ENCODE measurements around the gene KRT3. TPM values are rescaled to one million over a fixed set of nuclear protein-coding genes. Genes with fewer than 3 reads are reported as not detected.
A peak's percentile ranks its signal among the peaks of the same experiment; 100 is the strongest.

Gene KRT3
- total RNA-seq, 1 experiment from 2014 or later = not detected

DNA sequence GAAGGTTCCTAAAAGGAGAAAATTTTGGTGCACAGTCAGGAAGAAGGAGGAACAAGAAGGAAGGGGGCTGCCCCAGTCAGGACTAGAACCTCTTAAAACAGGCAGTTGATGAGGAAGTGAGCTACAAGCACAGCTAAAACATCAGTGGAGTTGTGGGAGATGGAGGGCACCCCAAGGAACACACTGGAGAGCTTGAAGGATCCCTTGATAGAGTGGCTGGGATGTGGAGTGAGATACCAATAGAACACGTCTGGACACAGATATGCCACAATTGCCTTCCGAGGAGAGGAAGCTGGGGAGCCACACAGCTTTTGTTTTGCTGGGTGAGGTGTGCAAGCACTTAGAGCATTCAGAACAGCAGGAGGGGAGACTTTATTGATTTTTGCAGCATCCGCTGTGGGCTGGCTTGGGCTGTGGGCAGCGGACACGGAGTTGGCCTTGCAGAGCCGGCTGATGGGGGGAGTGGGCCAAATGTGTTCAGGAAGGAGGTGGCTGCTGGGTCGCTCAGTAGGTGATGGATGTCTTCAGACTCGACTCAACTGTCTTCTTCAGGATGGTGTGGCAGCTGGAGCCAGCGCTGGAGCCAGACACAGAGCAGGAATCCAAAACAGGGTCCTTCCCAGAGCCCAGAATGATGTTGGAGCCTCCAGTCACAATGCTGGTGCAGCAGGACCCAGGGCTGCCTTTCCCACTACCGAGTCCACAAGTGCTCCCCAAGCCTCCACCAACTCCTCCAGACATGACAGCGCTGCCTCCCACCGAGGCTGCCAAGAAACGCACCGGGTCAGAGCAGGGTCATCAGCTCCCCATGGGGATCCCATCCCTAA, 42.9 kb upstream of the KRT3 start (continued):
- TF ChIP-seq, protein P1, sequence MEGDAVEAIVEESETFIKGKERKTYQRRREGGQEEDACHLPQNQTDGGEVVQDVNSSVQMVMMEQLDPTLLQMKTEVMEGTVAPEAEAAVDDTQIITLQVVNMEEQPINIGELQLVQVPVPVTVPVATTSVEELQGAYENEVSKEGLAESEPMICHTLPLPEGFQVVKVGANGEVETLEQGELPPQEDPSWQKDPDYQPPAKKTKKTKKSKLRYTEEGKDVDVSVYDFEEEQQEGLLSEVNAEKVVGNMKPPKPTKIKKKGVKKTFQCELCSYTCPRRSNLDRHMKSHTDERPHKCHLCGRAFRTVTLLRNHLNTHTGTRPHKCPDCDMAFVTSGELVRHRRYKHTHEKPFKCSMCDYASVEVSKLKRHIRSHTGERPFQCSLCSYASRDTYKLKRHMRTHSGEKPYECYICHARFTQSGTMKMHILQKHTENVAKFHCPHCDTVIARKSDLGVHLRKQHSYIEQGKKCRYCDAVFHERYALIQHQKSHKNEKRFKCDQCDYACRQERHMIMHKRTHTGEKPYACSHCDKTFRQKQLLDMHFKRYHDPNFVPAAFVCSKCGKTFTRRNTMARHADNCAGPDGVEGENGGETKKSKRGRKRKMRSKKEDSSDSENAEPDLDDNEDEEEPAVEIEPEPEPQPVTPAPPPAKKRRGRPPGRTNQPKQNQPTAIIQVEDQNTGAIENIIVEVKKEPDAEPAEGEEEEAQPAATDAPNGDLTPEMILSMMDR (IDR thresholded peaks at IDR 0.05 in 2 of 3, conservative IDR thresholded peaks at IDR 0.05 in 1 of 3; ENCODE audit: borderline replicate concordance in 1 of 3, insufficient read depth in 1 of 3, low read depth in 2 of 3, low read length in 2 of 3) = no peak
- TF ChIP-seq RAD21 (IDR thresholded peaks at IDR 0.05; ENCODE audit: low read depth) = no peak
- TF ChIP-seq EGR1 (IDR thresholded peaks at IDR 0.05; ENCODE audit: low read depth) = no peak

DNA sequence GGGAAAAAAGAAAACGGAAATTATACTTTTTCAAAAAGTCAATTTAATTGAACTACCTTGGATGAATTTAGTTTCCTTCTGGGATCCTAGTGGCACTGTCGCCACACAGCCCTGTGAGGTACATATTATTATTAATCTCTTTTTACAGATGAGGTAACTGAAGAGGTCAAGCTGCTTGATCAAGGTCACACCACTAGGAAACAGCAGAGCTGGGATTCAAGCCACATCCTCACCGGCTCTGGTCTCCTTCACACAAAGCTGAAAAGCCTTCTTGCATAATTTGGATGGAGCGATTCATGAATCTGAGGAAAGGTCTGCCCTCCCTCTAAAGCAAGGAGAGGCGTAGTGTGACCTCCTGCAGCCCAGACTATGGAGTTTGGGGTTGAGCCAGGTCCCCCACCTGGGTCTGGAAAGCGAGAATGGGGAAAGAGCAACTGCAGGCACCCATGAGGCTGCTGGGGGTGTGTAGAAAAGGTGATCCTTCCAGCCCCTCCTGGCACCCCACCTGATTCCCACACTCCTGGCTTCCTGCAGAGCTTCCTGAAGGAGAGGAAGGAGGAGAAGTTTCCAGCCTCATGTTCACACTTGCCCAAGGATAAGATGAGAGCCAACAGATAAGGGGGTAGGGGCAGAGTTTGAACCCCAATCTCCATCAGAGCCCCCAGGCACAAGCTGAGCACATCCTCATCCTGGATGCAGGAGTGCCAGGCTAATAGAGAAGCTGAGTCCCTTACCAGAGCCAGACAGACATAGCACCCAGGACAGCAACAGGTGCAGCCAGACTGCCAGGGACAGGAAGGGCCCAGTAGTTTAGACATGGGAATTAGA, 42.1 kb upstream of the KRT3 start:
- BruUV-seq (replicated peaks) = no TSS peak
- Histone ChIP-seq H3K27me3 (ENCODE audit: insufficient read depth, low read length) (peaks cover 10% of the 10 kb centered on the region; the same call in 1 of the 2 replicates), H2AFZ (ENCODE audit: low read depth, low read length, poor library complexity, severe bottlenecking) (no peak overlapping the region), H3K27ac (ENCODE audit: low read depth, low read length) (no peak overlapping the region), H4K20me1 (ENCODE audit: insufficient read depth) (no peaks in the 10 kb centered on the region), H3K4me2 (ENCODE audit: low read length) (peak overlapping the region; percentile 3; the same call in 1 of the 2 replicates), H3K36me3 (ENCODE audit: control insufficient read depth in 1 of 2, insufficient read depth in 2 of 2, low read length in 2 of 2) (no peaks in the 10 kb centered on the region), H3K4me3 (replicated peaks in 1 of 2; ENCODE audit: low read depth in 1 of 2, low read length in 2 of 2) (no peak overlapping the region), H3K9me3 (ENCODE audit: control insufficient read depth in 1 of 2, insufficient read depth in 1 of 2, low read depth in 1 of 2, low read length in 2 of 2) (no peaks in the 10 kb centered on the region), H3K9me2 (ENCODE audit: insufficient read depth) (no peaks in the 10 kb centered on the region), H3K79me2 (ENCODE audit: insufficient read depth, low read length) (no peaks in the 10 kb centered on the region), H3K4me1 (ENCODE audit: control insufficient read depth in 1 of 2, insufficient read depth in 2 of 2, low read length in 2 of 2) (peaks cover 0 to 18% of the 10 kb centered on the region in 2 experiments; a peak in 2 of 4 replicates), H3K9ac (ENCODE audit: low read length) (no peak overlapping the region)
- TF ChIP-seq CBX3 (IDR thresholded peaks at IDR 0.05; ENCODE audit: low read depth) = no peak
- TF ChIP-seq TCF7L2 (IDR thresholded peaks at IDR 0.05; ENCODE audit: borderline replicate concordance, extremely low read depth, insufficient read depth, insufficient read length) = no peak
- TF ChIP-seq FOSL1 (IDR thresholded peaks at IDR 0.05; ENCODE audit: low read depth) = no peak
- TF ChIP-seq SIN3A (IDR thresholded peaks at IDR 0.05; ENCODE audit: low read depth) = no peak
- TF ChIP-seq, protein P2, sequence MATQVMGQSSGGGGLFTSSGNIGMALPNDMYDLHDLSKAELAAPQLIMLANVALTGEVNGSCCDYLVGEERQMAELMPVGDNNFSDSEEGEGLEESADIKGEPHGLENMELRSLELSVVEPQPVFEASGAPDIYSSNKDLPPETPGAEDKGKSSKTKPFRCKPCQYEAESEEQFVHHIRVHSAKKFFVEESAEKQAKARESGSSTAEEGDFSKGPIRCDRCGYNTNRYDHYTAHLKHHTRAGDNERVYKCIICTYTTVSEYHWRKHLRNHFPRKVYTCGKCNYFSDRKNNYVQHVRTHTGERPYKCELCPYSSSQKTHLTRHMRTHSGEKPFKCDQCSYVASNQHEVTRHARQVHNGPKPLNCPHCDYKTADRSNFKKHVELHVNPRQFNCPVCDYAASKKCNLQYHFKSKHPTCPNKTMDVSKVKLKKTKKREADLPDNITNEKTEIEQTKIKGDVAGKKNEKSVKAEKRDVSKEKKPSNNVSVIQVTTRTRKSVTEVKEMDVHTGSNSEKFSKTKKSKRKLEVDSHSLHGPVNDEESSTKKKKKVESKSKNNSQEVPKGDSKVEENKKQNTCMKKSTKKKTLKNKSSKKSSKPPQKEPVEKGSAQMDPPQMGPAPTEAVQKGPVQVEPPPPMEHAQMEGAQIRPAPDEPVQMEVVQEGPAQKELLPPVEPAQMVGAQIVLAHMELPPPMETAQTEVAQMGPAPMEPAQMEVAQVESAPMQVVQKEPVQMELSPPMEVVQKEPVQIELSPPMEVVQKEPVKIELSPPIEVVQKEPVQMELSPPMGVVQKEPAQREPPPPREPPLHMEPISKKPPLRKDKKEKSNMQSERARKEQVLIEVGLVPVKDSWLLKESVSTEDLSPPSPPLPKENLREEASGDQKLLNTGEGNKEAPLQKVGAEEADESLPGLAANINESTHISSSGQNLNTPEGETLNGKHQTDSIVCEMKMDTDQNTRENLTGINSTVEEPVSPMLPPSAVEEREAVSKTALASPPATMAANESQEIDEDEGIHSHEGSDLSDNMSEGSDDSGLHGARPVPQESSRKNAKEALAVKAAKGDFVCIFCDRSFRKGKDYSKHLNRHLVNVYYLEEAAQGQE (IDR thresholded peaks at IDR 0.05; ENCODE audit: low read depth) = no peak
- no peak for TF ChIP-seq CEBPB (IDR thresholded peaks at IDR 0.05; ENCODE audit: low read depth)
- TF ChIP-seq, protein P3, sequence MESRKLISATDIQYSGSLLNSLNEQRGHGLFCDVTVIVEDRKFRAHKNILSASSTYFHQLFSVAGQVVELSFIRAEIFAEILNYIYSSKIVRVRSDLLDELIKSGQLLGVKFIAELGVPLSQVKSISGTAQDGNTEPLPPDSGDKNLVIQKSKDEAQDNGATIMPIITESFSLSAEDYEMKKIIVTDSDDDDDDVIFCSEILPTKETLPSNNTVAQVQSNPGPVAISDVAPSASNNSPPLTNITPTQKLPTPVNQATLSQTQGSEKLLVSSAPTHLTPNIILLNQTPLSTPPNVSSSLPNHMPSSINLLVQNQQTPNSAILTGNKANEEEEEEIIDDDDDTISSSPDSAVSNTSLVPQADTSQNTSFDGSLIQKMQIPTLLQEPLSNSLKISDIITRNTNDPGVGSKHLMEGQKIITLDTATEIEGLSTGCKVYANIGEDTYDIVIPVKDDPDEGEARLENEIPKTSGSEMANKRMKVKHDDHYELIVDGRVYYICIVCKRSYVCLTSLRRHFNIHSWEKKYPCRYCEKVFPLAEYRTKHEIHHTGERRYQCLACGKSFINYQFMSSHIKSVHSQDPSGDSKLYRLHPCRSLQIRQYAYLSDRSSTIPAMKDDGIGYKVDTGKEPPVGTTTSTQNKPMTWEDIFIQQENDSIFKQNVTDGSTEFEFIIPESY (IDR thresholded peaks at IDR 0.05; ENCODE audit: extremely low read depth, insufficient replicate concordance, low read length) = no peak
- no peak for TF ChIP-seq EZH2phosphoT487 (IDR thresholded peaks at IDR 0.05; ENCODE audit: borderline replicate concordance)
- TF ChIP-seq POLR2A (IDR thresholded peaks at IDR 0.05; ENCODE audit: borderline replicate concordance, extremely low read depth, insufficient read depth, insufficient read length) = no peak
- no peak for TF ChIP-seq ZNF274 (IDR thresholded peaks at IDR 0.05; ENCODE audit: low read depth, low read length)
- RAD21 ChIA-PET (ENCODE audit: low non-redundant PET in 1 of 2, low total read pairs in 2 of 2, uncharacterized antibody in 2 of 2, unreplicated experiment in 2 of 2) = no interaction called here
- intact Hi-C loops (cut with micrococcal nuclease) = no loop called here
- POLR2A ChIA-PET = no interaction called here
- ATAC-seq = no peak
- CTCF ChIA-PET = interaction anchor here (1.0 kb wide), 1 partner anchor 695 kb away, joined by 3 read pairs; no protein-coding TSS in a partner anchor
- no peak for DNase-seq (ENCODE audit: low read depth, low spot score)

Data from HCT116 (cell line).